ENCODE results near the gene WDR47.

DNA sequence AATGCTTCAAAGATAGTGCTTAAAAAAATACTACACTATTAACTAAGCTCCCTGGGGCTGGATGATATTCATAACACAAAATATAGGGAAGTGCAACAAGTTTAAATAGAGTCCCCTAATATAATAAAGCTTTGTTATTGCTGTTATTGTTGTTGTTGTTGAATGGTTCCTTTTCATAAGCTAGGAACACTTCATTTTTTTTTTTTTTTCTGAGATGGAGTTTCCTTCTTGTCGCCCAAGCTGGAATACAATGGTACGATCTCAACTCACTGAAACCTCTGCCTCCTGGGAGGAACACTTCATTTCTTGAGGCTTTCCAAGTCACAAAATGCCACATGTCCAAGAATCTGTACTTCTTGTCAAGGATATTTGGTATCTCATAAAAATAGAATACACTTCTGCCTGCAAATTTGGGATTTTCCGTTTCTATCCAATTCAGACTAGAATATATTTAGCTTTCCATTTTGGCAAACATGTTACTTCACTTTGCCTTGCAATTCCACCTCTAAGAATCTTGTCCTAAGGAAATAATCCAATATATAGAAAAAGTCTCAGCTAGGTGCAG lies 21.1 kb downstream of the WDR47 start:
- TF ChIP-seq EZH2 (IDR thresholded peaks at IDR 0.05; ENCODE audit: borderline replicate concordance) (no peak), EZH2phosphoT487 (IDR thresholded peaks at IDR 0.05; ENCODE audit: low read depth, severe bottlenecking, unreplicated experiment) (no peak)
- TF ChIP-seq, protein P1, sequence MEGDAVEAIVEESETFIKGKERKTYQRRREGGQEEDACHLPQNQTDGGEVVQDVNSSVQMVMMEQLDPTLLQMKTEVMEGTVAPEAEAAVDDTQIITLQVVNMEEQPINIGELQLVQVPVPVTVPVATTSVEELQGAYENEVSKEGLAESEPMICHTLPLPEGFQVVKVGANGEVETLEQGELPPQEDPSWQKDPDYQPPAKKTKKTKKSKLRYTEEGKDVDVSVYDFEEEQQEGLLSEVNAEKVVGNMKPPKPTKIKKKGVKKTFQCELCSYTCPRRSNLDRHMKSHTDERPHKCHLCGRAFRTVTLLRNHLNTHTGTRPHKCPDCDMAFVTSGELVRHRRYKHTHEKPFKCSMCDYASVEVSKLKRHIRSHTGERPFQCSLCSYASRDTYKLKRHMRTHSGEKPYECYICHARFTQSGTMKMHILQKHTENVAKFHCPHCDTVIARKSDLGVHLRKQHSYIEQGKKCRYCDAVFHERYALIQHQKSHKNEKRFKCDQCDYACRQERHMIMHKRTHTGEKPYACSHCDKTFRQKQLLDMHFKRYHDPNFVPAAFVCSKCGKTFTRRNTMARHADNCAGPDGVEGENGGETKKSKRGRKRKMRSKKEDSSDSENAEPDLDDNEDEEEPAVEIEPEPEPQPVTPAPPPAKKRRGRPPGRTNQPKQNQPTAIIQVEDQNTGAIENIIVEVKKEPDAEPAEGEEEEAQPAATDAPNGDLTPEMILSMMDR (IDR thresholded peaks at IDR 0.05; ENCODE audit: poor library complexity) = no peak
